ENCODE results near the gene ORAI3.

DNA sequence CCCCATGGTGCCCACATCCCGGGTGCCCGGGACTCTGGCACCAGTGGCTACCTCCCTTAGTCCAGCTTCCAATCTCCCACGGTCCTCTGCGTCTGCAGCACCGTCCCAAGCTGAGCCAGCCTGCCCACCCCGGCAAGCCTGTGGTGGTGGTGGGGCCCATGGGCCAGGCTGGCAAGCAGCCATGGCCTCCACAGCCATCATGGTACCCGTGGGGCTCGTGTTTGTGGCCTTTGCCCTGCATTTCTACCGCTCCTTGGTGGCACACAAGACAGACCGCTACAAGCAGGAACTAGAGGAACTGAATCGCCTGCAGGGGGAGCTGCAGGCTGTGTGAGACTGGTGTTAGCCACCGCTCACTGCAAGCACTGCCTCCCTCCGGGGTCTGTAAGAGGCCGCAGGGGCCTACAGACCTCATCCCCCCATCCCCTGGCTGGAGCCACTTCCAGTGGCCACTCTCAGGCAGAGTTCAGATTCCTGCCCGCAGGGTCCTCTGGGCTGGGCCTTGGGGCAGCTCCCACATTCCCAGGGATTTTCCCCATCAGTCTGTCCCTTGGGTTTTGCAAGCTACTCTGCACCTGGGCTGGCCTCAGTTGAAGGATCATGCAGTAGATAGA is 4.8 kb downstream of the ORAI3 start:
- TF ChIP-seq ZNF138 (CRISPR knock-in tag; conservative IDR thresholded peaks at IDR 0.05) = no peak
- peak; percentile 64; the same call in 1 of the 2 replicates for TF ChIP-seq CTCF (IDR thresholded peaks at IDR 0.05)
- TF ChIP-seq, protein P1, sequence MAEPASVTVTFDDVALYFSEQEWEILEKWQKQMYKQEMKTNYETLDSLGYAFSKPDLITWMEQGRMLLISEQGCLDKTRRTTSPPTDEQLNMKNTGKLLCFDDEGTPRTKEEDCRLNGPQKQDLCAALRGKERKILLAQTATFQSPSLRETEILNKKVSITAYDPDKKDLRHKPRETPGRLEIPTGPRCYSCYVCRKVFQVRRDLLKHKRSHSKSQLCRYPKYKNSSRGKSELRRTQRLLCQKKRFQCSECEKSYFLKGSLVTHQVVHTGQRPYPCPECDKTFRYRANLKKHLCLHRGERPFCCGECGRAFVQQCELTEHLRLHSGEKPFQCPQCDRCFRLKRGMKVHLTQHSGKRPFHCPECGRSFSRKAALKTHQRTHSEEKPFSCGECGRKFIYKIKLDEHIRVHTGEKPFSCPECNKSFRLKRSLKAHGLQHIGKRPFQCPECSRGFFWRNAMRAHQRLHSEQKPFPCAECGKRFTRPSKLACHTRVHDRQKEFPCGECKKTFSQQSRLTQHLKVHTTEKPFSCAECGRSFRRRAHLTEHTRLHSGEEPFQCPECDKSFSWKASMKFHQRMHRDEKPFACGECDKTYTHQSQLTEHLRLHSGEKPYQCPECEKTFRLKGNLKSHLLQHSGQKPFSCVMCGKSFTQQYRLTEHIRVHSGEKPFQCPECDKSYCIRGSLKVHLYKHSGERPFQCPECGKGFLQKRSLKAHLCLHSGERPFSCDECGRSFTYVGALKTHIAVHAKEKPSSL (CRISPR knock-in tag; conservative IDR thresholded peaks at IDR 0.05) = no peak
- TF ChIP-seq, protein P2, sequence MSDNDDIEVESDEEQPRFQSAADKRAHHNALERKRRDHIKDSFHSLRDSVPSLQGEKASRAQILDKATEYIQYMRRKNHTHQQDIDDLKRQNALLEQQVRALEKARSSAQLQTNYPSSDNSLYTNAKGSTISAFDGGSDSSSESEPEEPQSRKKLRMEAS (CRISPR knock-in tag; IDR thresholded peaks at IDR 0.05) = no peak
- TF ChIP-seq ETV6 (CRISPR knock-in tag; IDR thresholded peaks at IDR 0.05) = no peak
- no peak for TF ChIP-seq ESRRA (CRISPR knock-in tag; IDR thresholded peaks at IDR 0.05; ENCODE audit: borderline replicate concordance)
- TF ChIP-seq, protein P3, sequence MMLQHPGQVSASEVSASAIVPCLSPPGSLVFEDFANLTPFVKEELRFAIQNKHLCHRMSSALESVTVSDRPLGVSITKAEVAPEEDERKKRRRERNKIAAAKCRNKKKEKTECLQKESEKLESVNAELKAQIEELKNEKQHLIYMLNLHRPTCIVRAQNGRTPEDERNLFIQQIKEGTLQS (CRISPR knock-in tag; conservative IDR thresholded peaks at IDR 0.05) = no peak
- TF ChIP-seq ELF4 (CRISPR knock-in tag; IDR thresholded peaks at IDR 0.05; ENCODE audit: low read depth) = no peak
- TF ChIP-seq IRF2 (CRISPR knock-in tag; IDR thresholded peaks at IDR 0.05; ENCODE audit: borderline replicate concordance, low read depth) = no peak
- no peak for TF ChIP-seq JUN (CRISPR knock-in tag; IDR thresholded peaks at IDR 0.05)
- TF ChIP-seq ZBTB43 (CRISPR knock-in tag; IDR thresholded peaks at IDR 0.05) = no peak
- TF ChIP-seq FOXK1 (CRISPR knock-in tag; IDR thresholded peaks at IDR 0.05) = no peak

Data from WTC11 (cell line).